ENCODE data around the gene STX19.

The STX19 gene

GRCh38 chr3:93989241-93989640 is 39.2 kb downstream of the STX19 start:
- H3K4me3 ChIP-seq (ENCODE audit: low read length): no peak overlapping the region
- TF ChIP-seq, protein P1, sequence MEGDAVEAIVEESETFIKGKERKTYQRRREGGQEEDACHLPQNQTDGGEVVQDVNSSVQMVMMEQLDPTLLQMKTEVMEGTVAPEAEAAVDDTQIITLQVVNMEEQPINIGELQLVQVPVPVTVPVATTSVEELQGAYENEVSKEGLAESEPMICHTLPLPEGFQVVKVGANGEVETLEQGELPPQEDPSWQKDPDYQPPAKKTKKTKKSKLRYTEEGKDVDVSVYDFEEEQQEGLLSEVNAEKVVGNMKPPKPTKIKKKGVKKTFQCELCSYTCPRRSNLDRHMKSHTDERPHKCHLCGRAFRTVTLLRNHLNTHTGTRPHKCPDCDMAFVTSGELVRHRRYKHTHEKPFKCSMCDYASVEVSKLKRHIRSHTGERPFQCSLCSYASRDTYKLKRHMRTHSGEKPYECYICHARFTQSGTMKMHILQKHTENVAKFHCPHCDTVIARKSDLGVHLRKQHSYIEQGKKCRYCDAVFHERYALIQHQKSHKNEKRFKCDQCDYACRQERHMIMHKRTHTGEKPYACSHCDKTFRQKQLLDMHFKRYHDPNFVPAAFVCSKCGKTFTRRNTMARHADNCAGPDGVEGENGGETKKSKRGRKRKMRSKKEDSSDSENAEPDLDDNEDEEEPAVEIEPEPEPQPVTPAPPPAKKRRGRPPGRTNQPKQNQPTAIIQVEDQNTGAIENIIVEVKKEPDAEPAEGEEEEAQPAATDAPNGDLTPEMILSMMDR (conservative IDR thresholded peaks at IDR 0.05; ENCODE audit: low read length): no peak
- DNase-seq (ENCODE audit: low read depth): no peak

DNA sequence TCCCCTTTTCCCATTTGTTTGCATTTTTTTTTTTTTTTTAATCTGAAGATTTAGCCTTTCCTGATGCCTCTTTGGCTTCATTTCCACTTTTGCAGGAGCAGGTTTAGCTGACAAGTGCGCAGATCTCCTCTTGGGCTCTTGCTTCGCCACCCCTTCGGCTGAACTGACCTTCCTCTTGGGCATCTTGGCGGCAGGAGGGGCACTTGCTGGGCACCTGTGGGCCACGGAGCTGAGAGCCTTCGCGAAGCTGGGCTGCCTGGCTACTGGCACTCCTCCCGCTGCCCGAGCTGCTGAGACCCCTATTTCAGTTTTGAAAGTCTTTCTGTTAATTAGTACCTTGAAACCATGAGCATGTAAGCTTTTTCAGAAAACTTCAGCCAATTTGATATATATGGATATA is 39.6 kb downstream of the STX19 start:
- TF ChIP-seq, protein P1 (conservative IDR thresholded peaks at IDR 0.05; ENCODE audit: low read length): no peak
- DNase-seq (ENCODE audit: low read depth): no peak
- no peak overlapping the region for H3K4me3 ChIP-seq (ENCODE audit: low read length)

GRCh38 chr3:93988283-93988682 is 40.1 kb downstream of the STX19 start:
- H3K4me3 ChIP-seq (ENCODE audit: low read length): no peak overlapping the region
- DNase-seq (ENCODE audit: low read depth): no peak
- TF ChIP-seq, protein P1 (conservative IDR thresholded peaks at IDR 0.05; ENCODE audit: low read length): no peak

GRCh38 chr3:93984618-93985017 is 43.8 kb downstream of the STX19 start:
- H3K4me3 ChIP-seq (ENCODE audit: low read length): no peak overlapping the region
- no peak for DNase-seq (ENCODE audit: low read depth)
- TF ChIP-seq, protein P1 (conservative IDR thresholded peaks at IDR 0.05; ENCODE audit: low read length): no peak

GRCh38 chr3:93983408-93983807 is 45.0 kb downstream of the STX19 start:
- no peak for DNase-seq (ENCODE audit: low read depth)
- no peak overlapping the region for H3K4me3 ChIP-seq (ENCODE audit: low read length)
- TF ChIP-seq, protein P1 (conservative IDR thresholded peaks at IDR 0.05; ENCODE audit: low read length): no peak

DNA sequence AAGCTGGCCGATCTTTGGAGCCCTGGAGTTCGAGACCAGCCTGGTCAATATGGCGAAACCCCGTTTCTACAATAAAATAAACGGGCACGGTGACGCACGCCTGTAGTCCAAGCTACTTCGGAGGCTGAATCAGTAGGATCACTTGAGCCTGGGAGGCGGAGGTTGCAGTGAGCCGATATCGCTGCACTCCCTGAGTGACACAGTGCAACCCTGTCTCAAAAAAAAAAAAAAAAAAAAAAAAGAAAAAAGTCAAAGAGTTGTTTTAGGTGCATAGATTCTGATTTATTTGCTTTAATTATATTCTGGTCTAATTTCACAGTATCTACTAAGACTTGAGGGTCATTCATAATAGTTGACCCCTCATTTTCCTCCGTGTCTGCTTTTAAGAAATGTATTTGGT is 46.7 kb downstream of the STX19 start:
- no peak overlapping the region for H3K4me3 ChIP-seq (ENCODE audit: low read length)
- DNase-seq (ENCODE audit: low read depth): no peak
- TF ChIP-seq, protein P1 (conservative IDR thresholded peaks at IDR 0.05; ENCODE audit: low read length): no peak

- TF ChIP-seq, protein P1 (conservative IDR thresholded peaks at IDR 0.05; ENCODE audit: low read length): no peak
- DNase-seq (ENCODE audit: low read depth): peak; percentile 98
- H3K4me3 ChIP-seq (ENCODE audit: low read length): peak within 1 kb of the TSS; percentile 91
Observed at GRCh38 chr3:93979850-93980676, 48.3 kb downstream of the STX19 start, which contains the start of gene ARL13B. Gene ARL13B, plus strand, starts transcription at chr3:93980155. Its CDS starts 269 bp downstream, at chr3:93980424.

All from AG10803 (cell line).